Neuronal stem cell (in vitro differentiated cells): ENCODE data around the gene GMDS.
A peak's percentile ranks its signal among the peaks of the same experiment; 100 is the strongest.

Source experiments
- DNase-seq: peaks from one replicate; pipeline ENCODE4 v3.0.0-alpha.2; 2013; ENCODE audit warnings: low spot score
- H2AFZ ChIP-seq: one replicate; pipeline ENCODE4 v1.6.1; 2013; ENCODE audit warnings: mild to moderate bottlenecking, low read length, inconsistent platforms
- H2AK5ac ChIP-seq: 2 replicates; pipeline ENCODE4 v1.6.1; 2013; ENCODE audit warnings: low read depth, mild to moderate bottlenecking, inconsistent platforms, low read length, moderate library complexity, mixed read lengths
- H2BK120ac ChIP-seq: 2 replicates; pipeline ENCODE4 v1.6.1; 2013; ENCODE audit warnings: low read depth, mild to moderate bottlenecking, inconsistent platforms, low read length, moderate library complexity, mixed read lengths
- H2BK12ac ChIP-seq: one replicate; pipeline ENCODE4 v1.6.1; 2013; ENCODE audit warnings: low read length, inconsistent platforms
- H2BK15ac ChIP-seq: 2 replicates; pipeline ENCODE4 v1.6.1; 2013; ENCODE audit warnings: mild to moderate bottlenecking, low read length, inconsistent platforms, mixed read lengths
- H2BK5ac ChIP-seq: one replicate; pipeline ENCODE4 v1.6.1; 2013; ENCODE audit warnings: inconsistent platforms, mild to moderate bottlenecking, low read length, moderate library complexity
- H3K14ac ChIP-seq: one replicate; pipeline ENCODE4 v1.6.1; 2013; ENCODE audit warnings: low read length, inconsistent platforms
- H3K18ac ChIP-seq: 2 replicates; pipeline ENCODE4 v1.6.1; 2013; ENCODE audit warnings: low read length, inconsistent platforms
- H3K23ac ChIP-seq: 2 replicates; pipeline ENCODE4 v1.6.1; 2013; ENCODE audit warnings: low read depth, mild to moderate bottlenecking, mixed read lengths, low read length, inconsistent platforms; ENCODE audit not compliant: poor library complexity
- H3K27ac ChIP-seq: replicated peaks from 3 replicates; pipeline ENCODE4 v1.5.1; 2013; ENCODE audit warnings: low read length, inconsistent platforms
- H3K27me3 ChIP-seq, 3 experiments: 2 replicates each; pipeline ENCODE4 v1.6.1; 2013; ENCODE audit warnings: low read length in 3 of 3, mild to moderate bottlenecking in 2 of 3, inconsistent platforms in 1 of 3, low read depth in 1 of 3, mixed read lengths in 1 of 3, moderate library complexity in 1 of 3; ENCODE audit not compliant: control insufficient read depth in 3 of 3, insufficient read depth in 3 of 3
- H3K36me3 ChIP-seq, 2 donors: replicated peaks in 1 of 2; 2 replicates each; pipeline ENCODE4 v1.6.1; 2013; ENCODE audit warnings: low read length in 2 of 2; ENCODE audit not compliant: control insufficient read depth in 2 of 2, insufficient read depth in 2 of 2
- H3K4ac ChIP-seq: 2 replicates; pipeline ENCODE4 v1.6.1; 2013; ENCODE audit warnings: inconsistent platforms, mild to moderate bottlenecking, low read length, moderate library complexity
- H3K4me1 ChIP-seq, 2 donors: 1 replicate in 1 of 2; 2 replicates in 1 of 2; pipeline ENCODE4 v1.6.1; 2013; ENCODE audit warnings: low read length in 2 of 2, low read depth in 1 of 2; ENCODE audit not compliant: control insufficient read depth in 2 of 2, insufficient read depth in 1 of 2
- H3K4me2 ChIP-seq: one replicate; pipeline ENCODE4 v1.6.1; 2013; ENCODE audit warnings: mild to moderate bottlenecking, low read length, inconsistent platforms; ENCODE audit not compliant: insufficient read depth, poor library complexity, severe bottlenecking
- H3K4me3 ChIP-seq, 2 donors: 2 replicates each; pipeline ENCODE4 v1.5.1; 2013; ENCODE audit warnings: low read length in 2 of 2, mild to moderate bottlenecking in 2 of 2, inconsistent platforms in 1 of 2, moderate library complexity in 1 of 2
- H3K79me1 ChIP-seq: one replicate; pipeline ENCODE4 v1.6.1; 2013; ENCODE audit warnings: low read depth, mild to moderate bottlenecking, inconsistent platforms, low read length, moderate library complexity
- H3K9ac ChIP-seq: one replicate; pipeline ENCODE4 v1.6.1; 2013; ENCODE audit warnings: mild to moderate bottlenecking, low read depth, low read length, inconsistent platforms; ENCODE audit not compliant: poor library complexity
- H3K9me3 ChIP-seq, 2 donors: replicated peaks in 1 of 2; 2 replicates each; pipeline versions ENCODE3 to v1.6.1; 2013; ENCODE audit warnings: low read length in 2 of 2, mild to moderate bottlenecking in 2 of 2, inconsistent platforms in 1 of 2, low read depth in 1 of 2, mixed read lengths in 1 of 2, moderate library complexity in 1 of 2; ENCODE audit not compliant: control insufficient read depth in 2 of 2, insufficient read depth in 1 of 2
- H4K8ac ChIP-seq: one replicate; pipeline ENCODE4 v1.6.1; 2013; ENCODE audit warnings: low read depth, mild to moderate bottlenecking, inconsistent platforms, low read length, moderate library complexity
- H4K91ac ChIP-seq: one replicate; pipeline ENCODE4 v1.6.1; 2013; ENCODE audit warnings: low read length, low read depth, mild to moderate bottlenecking, inconsistent platforms; ENCODE audit not compliant: poor library complexity
- WGBS, 2 donors: extraction: QIAGEN DNeasy Blood & Tissue Kit; methylation state at CpG; one replicate each; pipeline ENCODE4 v1.1.7; 2013; ENCODE audit warnings: missing lambda C conversion rate in 2 of 2, mixed read lengths in 1 of 2; ENCODE audit not compliant: insufficient read length in 2 of 2, insufficient replicate concordance in 1 of 2; ENCODE audit errors: extremely low coverage in 2 of 2; 5-methylcytosine and 5-hydroxymethylcytosine counted together

Gene GMDS

GRCh38 chr6:1657116-1657770 lies 588.2 kb downstream of the GMDS start:
- Histone ChIP-seq H3K4ac (no peak overlapping the region), H3K4me1 (peaks cover 6 to 13% of the 10 kb centered on the region in 2 donors), H2BK15ac (no peak overlapping the region), H2AK5ac (no peak overlapping the region), H3K4me2 (no peak overlapping the region), H4K8ac (no peak overlapping the region), H3K9ac (no peak overlapping the region), H3K14ac (no peak overlapping the region), H3K9me3 (peaks cover 0 to 3% of the 10 kb centered on the region in 2 donors), H3K4me3 (no peak overlapping the region), H3K79me1 (no peaks in the 10 kb centered on the region), H3K23ac (no peak overlapping the region), H2AFZ (peak overlapping the region; percentile 2), H3K27ac (no peak overlapping the region), H2BK120ac (no peak overlapping the region), H3K27me3 (no peaks in the 10 kb centered on the region), H3K18ac (no peak overlapping the region), H3K36me3 (no peaks in the 10 kb centered on the region), H4K91ac (no peak overlapping the region), H2BK5ac (no peak overlapping the region), H2BK12ac (no peak overlapping the region)
- WGBS, 2 donors, result no CpG with 5 or more reads among the region's 13 CpGs
- no peak for DNase-seq

- Histone ChIP-seq H3K9ac (no peak overlapping the region), H4K8ac (no peak overlapping the region), H4K91ac (no peak overlapping the region), H2BK15ac (no peak overlapping the region), H3K18ac (no peak overlapping the region), H3K36me3 (no peaks in the 10 kb centered on the region), H3K27me3 (no peaks in the 10 kb centered on the region), H3K4me1 (peaks cover 6 to 13% of the 10 kb centered on the region in 2 donors), H3K79me1 (no peaks in the 10 kb centered on the region), H2AFZ (no peak overlapping the region), H3K4me3 (no peak overlapping the region), H3K9me3 (peaks cover 0 to 3% of the 10 kb centered on the region in 2 donors), H2BK5ac (no peak overlapping the region), H3K4ac (no peak overlapping the region), H2AK5ac (no peak overlapping the region), H3K27ac (no peak overlapping the region), H3K14ac (no peak overlapping the region), H2BK120ac (no peak overlapping the region), H2BK12ac (no peak overlapping the region), H3K23ac (no peak overlapping the region), H3K4me2 (no peak overlapping the region)
- WGBS, 2 donors, result no CpG with 5 or more reads among the region's 4 CpGs
- DNase-seq, result no peak
Observed at GRCh38 chr6:1654054-1654453, 591.4 kb downstream of the GMDS start.

GRCh38 chr6:1652842-1653241 lies 592.6 kb downstream of the GMDS start:
- H2BK12ac ChIP-seq, result peak overlapping the region; percentile 46
- no peak overlapping the region for H4K8ac ChIP-seq
- peak overlapping the region; percentile 75 for H3K18ac ChIP-seq
- H2AK5ac ChIP-seq, result no peak overlapping the region
- no peaks in the 10 kb centered on the region for H3K27me3 ChIP-seq
- no peaks in the 10 kb centered on the region for H3K79me1 ChIP-seq
- H3K4me1 ChIP-seq, result peaks cover 6 to 8% of the 10 kb centered on the region in 2 donors
- H3K9ac ChIP-seq, result no peak overlapping the region
- no CpG with 5 or more reads among the region's 10 CpGs for WGBS, 2 donors
- no peaks in the 10 kb centered on the region for H3K36me3 ChIP-seq
- peak overlapping the region; percentile 60 for H3K14ac ChIP-seq
- H3K4me2 ChIP-seq, result no peak overlapping the region
- no peak overlapping the region for H2BK15ac ChIP-seq
- no peak overlapping the region for H2AFZ ChIP-seq
- peaks cover 0 to 3% of the 10 kb centered on the region in 2 donors for H3K9me3 ChIP-seq
- H4K91ac ChIP-seq, result peak overlapping the region; percentile 89
- H3K27ac ChIP-seq, result no peak overlapping the region
- H3K4me3 ChIP-seq, result peak overlapping the region in 1 of 2 donors; percentile 52
- no peak overlapping the region for H3K4ac ChIP-seq
- H3K23ac ChIP-seq, result peak overlapping the region; percentile 83
- DNase-seq, result no peak
- H2BK120ac ChIP-seq, result no peak overlapping the region
- no peak overlapping the region for H2BK5ac ChIP-seq

GRCh38 chr6:1651362-1651761 lies 594.0 kb downstream of the GMDS start:
- no CpG with 5 or more reads among the region's 3 CpGs for WGBS, 2 donors
- H2BK15ac ChIP-seq, result no peak overlapping the region
- no peak overlapping the region for H3K4me2 ChIP-seq
- no peak overlapping the region for H2AK5ac ChIP-seq
- H2BK120ac ChIP-seq, result no peak overlapping the region
- H4K91ac ChIP-seq, result no peak overlapping the region
- H3K9me3 ChIP-seq, result peaks cover 0 to 3% of the 10 kb centered on the region in 2 donors
- no peak overlapping the region for H3K23ac ChIP-seq
- no peak overlapping the region for H3K9ac ChIP-seq
- H3K27me3 ChIP-seq, result no peaks in the 10 kb centered on the region
- no peak for DNase-seq
- no peak overlapping the region for H2BK5ac ChIP-seq
- no peak overlapping the region for H3K27ac ChIP-seq
- H3K4ac ChIP-seq, result no peak overlapping the region
- no peak overlapping the region for H3K4me3 ChIP-seq
- no peak overlapping the region for H2AFZ ChIP-seq
- H3K36me3 ChIP-seq, result no peaks in the 10 kb centered on the region
- no peak overlapping the region for H4K8ac ChIP-seq
- H3K14ac ChIP-seq, result no peak overlapping the region
- H3K18ac ChIP-seq, result no peak overlapping the region
- H3K79me1 ChIP-seq, result no peaks in the 10 kb centered on the region
- H3K4me1 ChIP-seq, result peaks cover 0 to 1% of the 10 kb centered on the region in 2 donors
- H2BK12ac ChIP-seq, result no peak overlapping the region
